Nephron (organoid): ENCODE measurements around the gene CCDC116.
"Not testable (repeated sequence)": the region's sequence is repeated elsewhere in the genome, so short reads cannot be mapped to it uniquely, and the experiment has no call there.

ENCODE experiments used
- H3K27ac Mint-ChIP-seq, 3 experiments: 2 replicates each; pipeline ENCODE4 v1.8.0; 2020; ENCODE audit warnings: mixed read lengths in 3 of 3, mild to moderate bottlenecking in 2 of 3, moderate library complexity in 1 of 3
- H3K27me3 Mint-ChIP-seq: 2 replicates; pipeline ENCODE4 v1.8.0; 2021; ENCODE audit warnings: low read depth, mild to moderate bottlenecking, moderate library complexity, mixed read lengths
- H3K36me3 Mint-ChIP-seq: 2 replicates; pipeline ENCODE4 v1.8.0; 2020; ENCODE audit warnings: low read depth, mixed read lengths
- H3K4me1 Mint-ChIP-seq: 2 replicates; pipeline ENCODE4 v1.8.0; 2020; ENCODE audit warnings: mixed read lengths
- H3K4me3 Mint-ChIP-seq, 3 experiments: 2 replicates each; pipeline ENCODE4 v1.8.0; 2020; ENCODE audit warnings: mild to moderate bottlenecking in 3 of 3, mixed read lengths in 3 of 3, moderate library complexity in 2 of 3
- H3K9me3 Mint-ChIP-seq: 2 replicates; pipeline ENCODE4 v1.8.0; 2020; ENCODE audit warnings: mixed read lengths
- TF ChIP-seq, protein P1 (sequence below), 3 experiments: fragments of 200-600 bp; sonication (generic); IDR thresholded peaks; one replicate each; pipeline ENCODE4 v1.5.0; 2021; ENCODE audit warnings: antibody characterized with exemption in 3 of 3; ENCODE audit not compliant: unreplicated experiment in 3 of 3

The CCDC116 gene

DNA sequence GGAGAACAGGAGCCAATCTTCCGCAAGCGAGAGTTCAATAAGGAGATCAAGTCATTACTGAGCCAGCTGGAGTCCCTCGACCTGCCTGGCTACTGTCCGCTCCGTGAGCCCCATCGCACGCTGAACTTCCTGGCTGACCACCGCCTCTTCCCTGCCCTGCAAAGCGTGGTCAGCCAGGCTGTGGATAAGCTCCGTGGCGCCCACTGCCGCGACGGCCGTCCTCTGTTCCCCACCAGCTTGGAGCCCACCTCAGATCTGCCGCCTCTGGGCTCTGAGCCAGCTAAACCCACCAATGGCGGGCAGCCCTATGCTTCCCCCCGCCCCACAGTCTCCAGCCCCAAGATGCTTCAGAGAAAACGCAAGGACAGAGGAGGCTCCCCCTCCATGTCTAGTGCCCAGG, 2.3 kb downstream of the CCDC116 start:
- Mint-ChIP-seq H3K27ac (no peak overlapping the region), H3K36me3 (no peaks in the 10 kb centered on the region), H3K4me1 (no peaks in the 10 kb centered on the region), H3K9me3 (no peaks in the 10 kb centered on the region), H3K4me3 (no peak overlapping the region), H3K27me3 (no peaks in the 10 kb centered on the region)
- TF ChIP-seq, protein P1, sequence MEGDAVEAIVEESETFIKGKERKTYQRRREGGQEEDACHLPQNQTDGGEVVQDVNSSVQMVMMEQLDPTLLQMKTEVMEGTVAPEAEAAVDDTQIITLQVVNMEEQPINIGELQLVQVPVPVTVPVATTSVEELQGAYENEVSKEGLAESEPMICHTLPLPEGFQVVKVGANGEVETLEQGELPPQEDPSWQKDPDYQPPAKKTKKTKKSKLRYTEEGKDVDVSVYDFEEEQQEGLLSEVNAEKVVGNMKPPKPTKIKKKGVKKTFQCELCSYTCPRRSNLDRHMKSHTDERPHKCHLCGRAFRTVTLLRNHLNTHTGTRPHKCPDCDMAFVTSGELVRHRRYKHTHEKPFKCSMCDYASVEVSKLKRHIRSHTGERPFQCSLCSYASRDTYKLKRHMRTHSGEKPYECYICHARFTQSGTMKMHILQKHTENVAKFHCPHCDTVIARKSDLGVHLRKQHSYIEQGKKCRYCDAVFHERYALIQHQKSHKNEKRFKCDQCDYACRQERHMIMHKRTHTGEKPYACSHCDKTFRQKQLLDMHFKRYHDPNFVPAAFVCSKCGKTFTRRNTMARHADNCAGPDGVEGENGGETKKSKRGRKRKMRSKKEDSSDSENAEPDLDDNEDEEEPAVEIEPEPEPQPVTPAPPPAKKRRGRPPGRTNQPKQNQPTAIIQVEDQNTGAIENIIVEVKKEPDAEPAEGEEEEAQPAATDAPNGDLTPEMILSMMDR (IDR thresholded peaks at IDR 0.05; ENCODE audit: unreplicated experiment in 3 of 3), result no peak

DNA sequence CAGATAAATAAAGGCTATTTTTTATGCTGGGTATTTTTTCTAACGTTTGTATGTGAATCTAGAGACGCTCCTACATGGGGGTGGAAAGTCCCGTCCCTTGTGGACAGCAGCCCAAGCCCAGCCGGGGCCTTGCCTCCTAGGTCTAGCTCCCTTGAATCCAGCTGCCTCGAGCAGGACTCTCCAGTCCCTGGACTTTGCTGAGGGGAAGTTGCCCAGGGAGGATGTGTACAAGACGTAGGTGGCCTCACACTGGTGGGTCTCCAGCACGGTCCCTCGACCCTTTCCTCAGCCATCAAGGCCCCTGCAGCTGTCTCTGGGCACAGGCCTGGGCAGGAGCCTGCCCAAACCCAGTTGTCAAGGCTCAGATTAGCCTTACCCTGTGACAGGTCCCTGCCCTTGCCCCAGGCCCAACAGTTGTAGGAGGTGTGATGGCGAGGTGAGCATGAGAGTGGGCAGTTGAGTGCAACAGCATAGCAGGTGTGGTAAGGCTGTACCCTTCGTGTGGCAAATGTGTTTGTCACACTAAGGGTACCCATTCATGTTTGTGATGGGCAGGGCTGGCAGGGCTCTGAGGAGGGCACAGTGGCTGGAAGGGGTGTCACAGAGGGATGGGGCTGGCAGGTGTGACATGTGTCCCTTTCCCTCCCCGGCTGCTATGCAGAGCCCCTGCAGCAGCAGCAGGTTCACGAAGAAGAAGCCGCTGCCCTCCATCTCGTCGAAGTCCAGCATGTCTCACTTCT, 3.4 kb downstream of the CCDC116 start:
- H3K27me3 Mint-ChIP-seq, result peaks cover 2% of the 10 kb centered on the region
- H3K4me1 Mint-ChIP-seq, result peaks cover 3% of the 10 kb centered on the region
- no peak overlapping the region for H3K27ac Mint-ChIP-seq
- no peaks in the 10 kb centered on the region for H3K36me3 Mint-ChIP-seq
- TF ChIP-seq, protein P1 (IDR thresholded peaks at IDR 0.05; ENCODE audit: unreplicated experiment in 3 of 3), result no peak
- H3K4me3 Mint-ChIP-seq, result no peak overlapping the region
- no peaks in the 10 kb centered on the region for H3K9me3 Mint-ChIP-seq

- TF ChIP-seq, protein P1 (IDR thresholded peaks at IDR 0.05; ENCODE audit: unreplicated experiment in 3 of 3), result no peak
- Mint-ChIP-seq H3K36me3 (no peaks in the 10 kb centered on the region), H3K4me1 (peaks cover 8% of the 10 kb centered on the region), H3K27ac (no peak overlapping the region), H3K4me3 (no peak overlapping the region), H3K9me3 (no peaks in the 10 kb centered on the region), H3K27me3 (peaks cover 7% of the 10 kb centered on the region)
Observed at GRCh38 chr22:21636629-21637218, 4.2 kb downstream of the CCDC116 start.

DNA sequence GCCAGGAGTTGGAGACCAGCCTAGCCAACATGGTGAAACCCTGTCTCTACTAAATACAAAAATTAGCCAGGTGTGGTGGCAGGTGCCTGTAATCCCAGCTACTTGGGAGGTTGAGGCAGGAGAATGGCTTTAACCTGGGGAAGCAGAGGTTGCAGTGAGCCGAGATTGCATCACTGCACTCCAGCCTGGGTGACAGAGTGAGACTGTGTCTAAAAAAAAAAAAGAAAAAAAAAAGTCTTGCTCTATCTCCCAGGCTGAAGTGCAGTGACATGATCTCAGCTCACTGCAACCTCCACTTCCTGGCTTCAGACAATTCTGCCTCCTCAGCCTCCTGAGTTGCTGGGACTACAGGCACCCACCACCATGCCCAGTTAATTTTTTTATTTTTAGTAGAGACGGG, 4.9 kb downstream of the CCDC116 start:
- not testable (repeated sequence) for H3K36me3 Mint-ChIP-seq, H3K27me3 Mint-ChIP-seq, H3K4me1 Mint-ChIP-seq, H3K27ac Mint-ChIP-seq, H3K9me3 Mint-ChIP-seq, H3K4me3 Mint-ChIP-seq

DNA sequence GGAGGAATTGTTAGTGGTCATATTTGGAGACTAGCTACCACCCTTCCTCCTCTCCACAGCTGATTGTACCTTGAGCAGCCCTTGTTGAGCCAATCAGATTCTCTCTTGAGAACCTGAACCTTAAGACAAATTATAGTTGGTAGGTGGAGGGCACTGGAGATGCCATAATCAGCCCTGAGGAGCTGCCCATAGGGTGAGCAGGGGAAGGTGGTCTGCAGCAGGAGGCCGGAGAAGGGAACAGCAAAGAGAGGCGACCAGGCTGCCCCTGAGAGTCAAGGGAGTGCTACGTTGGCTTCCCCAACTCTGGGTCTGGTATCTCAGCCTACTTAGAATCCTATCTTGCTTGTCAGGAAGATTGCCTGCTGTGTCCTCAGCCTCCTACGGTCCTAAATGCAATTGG, 6.8 kb downstream of the CCDC116 start:
- peaks cover 8% of the 10 kb centered on the region for H3K36me3 Mint-ChIP-seq
- H3K4me1 Mint-ChIP-seq, result peaks cover 14% of the 10 kb centered on the region
- no peak overlapping the region for H3K27ac Mint-ChIP-seq
- H3K9me3 Mint-ChIP-seq, result no peaks in the 10 kb centered on the region
- no peak overlapping the region for H3K4me3 Mint-ChIP-seq
- H3K27me3 Mint-ChIP-seq, result peaks cover 7% of the 10 kb centered on the region
- TF ChIP-seq, protein P1 (IDR thresholded peaks at IDR 0.05; ENCODE audit: unreplicated experiment in 3 of 3), result no peak

GRCh38 chr22:21640810-21641209, 8.2 kb downstream of the CCDC116 start:
- Mint-ChIP-seq H3K4me1 (peaks cover 14% of the 10 kb centered on the region), H3K36me3 (peaks cover 8% of the 10 kb centered on the region), H3K9me3 (no peaks in the 10 kb centered on the region), H3K27me3 (peaks cover 7% of the 10 kb centered on the region), H3K27ac (no peak overlapping the region), H3K4me3 (peak overlapping the region; percentile 75 to 85 (median 78))
- TF ChIP-seq, protein P1 (IDR thresholded peaks at IDR 0.05; ENCODE audit: unreplicated experiment in 3 of 3), result no peak
